Measurements from ENCODE around the gene CLIP2. TPM values are rescaled to one million over a fixed set of nuclear protein-coding genes. Genes with fewer than 3 reads are reported as not detected.

Gene CLIP2
- total RNA-seq, 1 experiment from 2014 or later, result 37.9 TPM

- no peak overlapping the region for H2AFZ ChIP-seq
- no peaks in the 10 kb centered on the region for H3K9me3 ChIP-seq (ENCODE audit: insufficient read depth, low read depth)
- no TSS peak for BruUV-seq (replicated peaks)
- peaks cover 13% of the 10 kb centered on the region for H3K4me1 ChIP-seq (replicated peaks; ENCODE audit: insufficient read depth)
- H3K4me3 ChIP-seq, result no peak overlapping the region
- no peak for DNase-seq
- POLR2A ChIA-PET (ENCODE audit: unreplicated experiment), result no interaction called here
- no peak overlapping the region for H3K4me2 ChIP-seq
- intact Hi-C loops (cut with micrococcal nuclease; ENCODE audit: unreplicated experiment), result loop anchor here (5.0 kb wide), 1 partner anchor 99 kb away; no protein-coding TSS in a partner anchor
- H3K36me3 ChIP-seq (ENCODE audit: low read depth), result no peaks in the 10 kb centered on the region
- H3K27me3 ChIP-seq (ENCODE audit: insufficient read depth, low read depth), result no peaks in the 10 kb centered on the region
- H3K27ac ChIP-seq, result no peak overlapping the region
- H3F3A ChIP-seq (ENCODE audit: insufficient read depth, low read depth), result peaks cover 6% of the 10 kb centered on the region; the same call in 1 of the 2 replicates
- H3K79me2 ChIP-seq (ENCODE audit: low read depth), result peaks cover 10% of the 10 kb centered on the region; the same call in 1 of the 2 replicates
- no peaks in the 10 kb centered on the region; the same call in 1 of the 2 replicates for H4K20me1 ChIP-seq (ENCODE audit: insufficient read depth)
- H3K9me2 ChIP-seq (ENCODE audit: insufficient read depth), result no peaks in the 10 kb centered on the region
- CTCF ChIA-PET, result no interaction called here
- TF ChIP-seq EZH2 (IDR thresholded peaks at IDR 0.05; ENCODE audit: low read depth), result no peak
- TF ChIP-seq, protein P1, sequence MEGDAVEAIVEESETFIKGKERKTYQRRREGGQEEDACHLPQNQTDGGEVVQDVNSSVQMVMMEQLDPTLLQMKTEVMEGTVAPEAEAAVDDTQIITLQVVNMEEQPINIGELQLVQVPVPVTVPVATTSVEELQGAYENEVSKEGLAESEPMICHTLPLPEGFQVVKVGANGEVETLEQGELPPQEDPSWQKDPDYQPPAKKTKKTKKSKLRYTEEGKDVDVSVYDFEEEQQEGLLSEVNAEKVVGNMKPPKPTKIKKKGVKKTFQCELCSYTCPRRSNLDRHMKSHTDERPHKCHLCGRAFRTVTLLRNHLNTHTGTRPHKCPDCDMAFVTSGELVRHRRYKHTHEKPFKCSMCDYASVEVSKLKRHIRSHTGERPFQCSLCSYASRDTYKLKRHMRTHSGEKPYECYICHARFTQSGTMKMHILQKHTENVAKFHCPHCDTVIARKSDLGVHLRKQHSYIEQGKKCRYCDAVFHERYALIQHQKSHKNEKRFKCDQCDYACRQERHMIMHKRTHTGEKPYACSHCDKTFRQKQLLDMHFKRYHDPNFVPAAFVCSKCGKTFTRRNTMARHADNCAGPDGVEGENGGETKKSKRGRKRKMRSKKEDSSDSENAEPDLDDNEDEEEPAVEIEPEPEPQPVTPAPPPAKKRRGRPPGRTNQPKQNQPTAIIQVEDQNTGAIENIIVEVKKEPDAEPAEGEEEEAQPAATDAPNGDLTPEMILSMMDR (conservative IDR thresholded peaks at IDR 0.05), result no peak
Observed at GRCh38 chr7:74293577-74293908, 4.3 kb downstream of the CLIP2 start.

- DNase-seq, result no peak
- H4K20me1 ChIP-seq (ENCODE audit: insufficient read depth), result no peaks in the 10 kb centered on the region; the same call in 1 of the 2 replicates
- no peak overlapping the region for H3K27ac ChIP-seq
- H3K9me3 ChIP-seq (ENCODE audit: insufficient read depth, low read depth), result no peaks in the 10 kb centered on the region
- no peaks in the 10 kb centered on the region for H3K9me2 ChIP-seq (ENCODE audit: insufficient read depth)
- ChIA-PET POLR2A (ENCODE audit: unreplicated experiment) (no interaction called here), CTCF (no interaction called here)
- H3K4me3 ChIP-seq, result no peak overlapping the region
- no peaks in the 10 kb centered on the region for H3K36me3 ChIP-seq (ENCODE audit: low read depth)
- intact Hi-C loops (cut with micrococcal nuclease; ENCODE audit: unreplicated experiment), result loop anchor here (5.0 kb wide), 1 partner anchor 98 kb away; no protein-coding TSS in a partner anchor
- no TSS peak for BruUV-seq (replicated peaks)
- no peaks in the 10 kb centered on the region for H3K27me3 ChIP-seq (ENCODE audit: insufficient read depth, low read depth)
- H3K4me2 ChIP-seq, result no peak overlapping the region
- H3K4me1 ChIP-seq (replicated peaks; ENCODE audit: insufficient read depth), result peaks cover 8% of the 10 kb centered on the region
- peaks cover 6% of the 10 kb centered on the region; the same call in 1 of the 2 replicates for H3F3A ChIP-seq (ENCODE audit: insufficient read depth, low read depth)
- no peak overlapping the region for H2AFZ ChIP-seq
- H3K79me2 ChIP-seq (ENCODE audit: low read depth), result peaks cover 10% of the 10 kb centered on the region; the same call in 1 of the 2 replicates
- TF ChIP-seq EZH2 (IDR thresholded peaks at IDR 0.05; ENCODE audit: low read depth), result no peak
- TF ChIP-seq, protein P1 (conservative IDR thresholded peaks at IDR 0.05), result no peak
Observed at GRCh38 chr7:74294191-74294998, 5.2 kb downstream of the CLIP2 start.

DNA sequence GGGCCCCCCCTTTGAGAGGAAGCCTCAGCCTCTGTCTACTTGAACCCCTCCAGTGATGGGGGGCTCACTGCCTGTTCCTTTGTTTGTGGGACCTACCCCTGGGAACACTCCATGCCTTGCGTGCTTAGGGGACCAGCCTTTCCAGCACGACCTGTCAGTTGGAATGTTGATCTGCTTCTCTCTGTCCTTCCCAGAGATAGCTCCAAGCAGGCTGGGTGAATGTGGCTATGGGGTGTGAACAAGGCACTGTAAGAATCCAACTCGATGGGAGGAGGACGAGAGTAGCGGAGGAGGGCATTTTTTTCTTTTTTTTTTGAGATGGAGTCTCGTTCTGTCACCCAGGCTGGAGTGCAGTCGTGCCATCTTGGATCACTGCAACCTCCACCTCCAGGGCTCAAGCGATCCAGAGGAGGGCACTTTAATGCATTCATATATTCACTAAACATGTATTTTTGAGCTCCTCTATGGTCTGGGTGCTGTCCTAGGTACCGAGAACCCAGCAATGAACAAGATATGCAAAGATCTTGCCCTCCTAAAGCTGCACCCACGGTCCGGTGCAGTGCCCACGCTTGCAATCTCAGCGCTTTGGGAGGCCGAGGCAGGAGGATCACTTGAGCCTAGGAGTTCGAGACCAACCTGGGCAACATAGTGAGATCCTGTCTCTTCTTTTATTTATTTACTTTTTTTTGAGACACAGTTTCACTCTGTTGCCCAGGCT, 8.5 kb downstream of the CLIP2 start:
- POLR2A ChIA-PET (ENCODE audit: unreplicated experiment), result interaction anchor here (0.5 to 0.6 kb wide), 2 partner anchors 8 to 14 kb away, joined by 6 to 15 read pairs; partner anchors contain the start of gene CLIP2
- H3K4me2 ChIP-seq, result no peak overlapping the region

More for the DNA sequence above, 8.5 kb downstream of the CLIP2 start:
- H3K27me3 ChIP-seq (ENCODE audit: insufficient read depth, low read depth), result no peaks in the 10 kb centered on the region
- H3F3A ChIP-seq (ENCODE audit: insufficient read depth, low read depth), result peaks cover 7% of the 10 kb centered on the region; the same call in 1 of the 2 replicates
- intact Hi-C loops (cut with micrococcal nuclease; ENCODE audit: unreplicated experiment), result no loop called here
- CTCF ChIA-PET, result interaction anchor here (0.7 kb wide), 1 partner anchor 239 kb away, joined by 7 read pairs; no protein-coding TSS in a partner anchor
- no peaks in the 10 kb centered on the region for H3K9me2 ChIP-seq (ENCODE audit: insufficient read depth)
- no peaks in the 10 kb centered on the region for H3K79me2 ChIP-seq (ENCODE audit: low read depth)
- DNase-seq, result no peak
- H4K20me1 ChIP-seq (ENCODE audit: insufficient read depth), result no peaks in the 10 kb centered on the region
- H3K4me3 ChIP-seq, result no peak overlapping the region
- H3K4me1 ChIP-seq (replicated peaks; ENCODE audit: insufficient read depth), result peaks cover 4% of the 10 kb centered on the region
- BruUV-seq (replicated peaks), result no TSS peak
- no peaks in the 10 kb centered on the region for H3K9me3 ChIP-seq (ENCODE audit: insufficient read depth, low read depth)
- no peak overlapping the region for H2AFZ ChIP-seq
- no peak overlapping the region for H3K27ac ChIP-seq
- TF ChIP-seq, protein P1 (conservative IDR thresholded peaks at IDR 0.05), result no peak
- no peak for TF ChIP-seq EZH2 (IDR thresholded peaks at IDR 0.05; ENCODE audit: low read depth)
- H3K36me3 ChIP-seq (ENCODE audit: low read depth), result no peaks in the 10 kb centered on the region

Measured in PC-9 (cell line).